Measurements from ENCODE around the gene ANGPT4. TPM values are rescaled to one million over a fixed set of nuclear protein-coding genes. Genes with fewer than 3 reads are reported as not detected.

The ANGPT4 gene
- total RNA-seq, 4 donors from 2014 or later = 0.63 to 4.7 (median 1.3) TPM

DNA sequence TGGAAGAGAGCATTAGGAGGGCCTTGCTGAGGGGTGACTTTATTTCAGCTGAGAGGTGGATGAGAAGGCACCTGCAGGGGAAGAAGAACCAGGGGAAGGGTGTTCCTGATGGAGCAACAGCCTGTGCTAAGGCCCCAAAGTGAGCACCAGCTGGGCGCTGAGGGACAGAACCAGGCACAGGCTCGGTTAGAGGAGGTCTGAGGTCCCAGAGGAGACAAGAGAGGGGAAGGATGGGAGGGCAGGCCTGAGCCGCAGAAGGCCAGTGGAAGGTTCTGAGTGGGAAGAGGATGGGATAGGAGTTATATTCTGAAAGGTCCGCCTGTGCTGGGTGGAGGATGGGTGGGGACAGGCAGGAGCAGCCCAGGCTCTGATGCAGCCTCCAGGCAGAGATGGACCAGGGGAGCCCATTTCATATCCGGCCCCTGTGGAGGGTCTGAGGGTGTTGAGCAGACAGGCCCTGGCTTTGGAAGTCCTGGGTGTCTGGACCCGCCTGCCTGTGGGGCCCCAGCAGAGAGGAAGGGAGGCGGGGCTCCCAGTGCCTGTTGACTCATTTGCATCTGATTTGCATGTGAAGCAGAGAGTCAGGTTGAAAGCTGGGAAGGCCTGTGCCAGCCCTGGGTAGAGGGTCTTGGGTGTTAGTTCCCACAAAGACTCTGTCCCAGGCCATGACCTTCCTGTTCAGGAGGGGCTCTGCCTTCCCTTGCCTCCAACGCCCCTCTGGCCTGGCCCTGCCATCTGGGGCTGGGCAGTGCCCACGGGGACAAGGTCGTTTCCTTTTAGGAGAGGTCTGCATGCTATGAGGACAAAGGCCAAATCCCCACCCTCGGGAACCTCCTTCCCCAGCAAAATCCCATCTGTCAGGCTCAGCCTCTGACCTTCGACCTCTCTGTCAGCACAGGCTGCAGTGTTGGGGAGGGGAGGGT, 93.2 kb downstream of the ANGPT4 start:
- H3K36me3 ChIP-seq = no peaks in the 10 kb centered on the region
- TF ChIP-seq EP300 (IDR thresholded peaks at IDR 0.05) = no peak
- TF ChIP-seq POLR2A (IDR thresholded peaks at IDR 0.05) = no peak
- TF ChIP-seq, protein P1, sequence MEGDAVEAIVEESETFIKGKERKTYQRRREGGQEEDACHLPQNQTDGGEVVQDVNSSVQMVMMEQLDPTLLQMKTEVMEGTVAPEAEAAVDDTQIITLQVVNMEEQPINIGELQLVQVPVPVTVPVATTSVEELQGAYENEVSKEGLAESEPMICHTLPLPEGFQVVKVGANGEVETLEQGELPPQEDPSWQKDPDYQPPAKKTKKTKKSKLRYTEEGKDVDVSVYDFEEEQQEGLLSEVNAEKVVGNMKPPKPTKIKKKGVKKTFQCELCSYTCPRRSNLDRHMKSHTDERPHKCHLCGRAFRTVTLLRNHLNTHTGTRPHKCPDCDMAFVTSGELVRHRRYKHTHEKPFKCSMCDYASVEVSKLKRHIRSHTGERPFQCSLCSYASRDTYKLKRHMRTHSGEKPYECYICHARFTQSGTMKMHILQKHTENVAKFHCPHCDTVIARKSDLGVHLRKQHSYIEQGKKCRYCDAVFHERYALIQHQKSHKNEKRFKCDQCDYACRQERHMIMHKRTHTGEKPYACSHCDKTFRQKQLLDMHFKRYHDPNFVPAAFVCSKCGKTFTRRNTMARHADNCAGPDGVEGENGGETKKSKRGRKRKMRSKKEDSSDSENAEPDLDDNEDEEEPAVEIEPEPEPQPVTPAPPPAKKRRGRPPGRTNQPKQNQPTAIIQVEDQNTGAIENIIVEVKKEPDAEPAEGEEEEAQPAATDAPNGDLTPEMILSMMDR (IDR thresholded peaks at IDR 0.05) = no peak
- H3K4me1 ChIP-seq = peaks cover 0 to 3% (median 0%) of the 10 kb centered on the region in 4 donors
- DNase-seq (ENCODE audit: low spot score in 2 of 2) = no peak
- H3K27me3 ChIP-seq = no peaks in the 10 kb centered on the region
- H3K4me3 ChIP-seq = no peak overlapping the region
- H3K27ac ChIP-seq = no peak overlapping the region
- WGBS, 2 donors = 64 to 67% methylated on average over 12 of the region's 12 CpGs
- H3K9me3 ChIP-seq = no peaks in the 10 kb centered on the region

DNA sequence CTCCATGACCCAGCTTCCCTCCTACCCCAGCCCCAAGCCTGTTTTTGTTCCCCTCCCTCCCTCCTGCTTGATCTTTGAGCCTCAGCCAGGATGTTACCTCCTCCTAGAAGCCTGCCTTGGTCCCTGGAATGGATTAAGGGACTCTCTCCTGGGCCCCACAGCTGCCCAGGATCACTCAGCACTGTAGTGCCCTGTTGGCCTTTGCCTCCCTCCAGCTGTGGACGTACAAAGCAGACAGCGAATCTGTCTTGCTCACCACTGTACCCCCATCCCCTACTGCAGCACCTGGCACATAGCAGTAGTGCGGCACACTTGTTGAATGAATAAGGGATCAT, 94.4 kb downstream of the ANGPT4 start:
- WGBS, 2 donors = 65 to 79% methylated on average over 3 of the region's 3 CpGs
- no peak for DNase-seq (ENCODE audit: low spot score in 2 of 2)
- Histone ChIP-seq H3K9me3 (no peaks in the 10 kb centered on the region), H3K27ac (no peak overlapping the region), H3K4me3 (no peak overlapping the region), H3K36me3 (no peaks in the 10 kb centered on the region), H3K4me1 (peaks cover 0 to 3% (median 0%) of the 10 kb centered on the region in 4 donors), H3K27me3 (no peaks in the 10 kb centered on the region)
- TF ChIP-seq POLR2A (IDR thresholded peaks at IDR 0.05) (no peak), EP300 (IDR thresholded peaks at IDR 0.05) (no peak)
- TF ChIP-seq, protein P1 (IDR thresholded peaks at IDR 0.05) = no peak

DNA sequence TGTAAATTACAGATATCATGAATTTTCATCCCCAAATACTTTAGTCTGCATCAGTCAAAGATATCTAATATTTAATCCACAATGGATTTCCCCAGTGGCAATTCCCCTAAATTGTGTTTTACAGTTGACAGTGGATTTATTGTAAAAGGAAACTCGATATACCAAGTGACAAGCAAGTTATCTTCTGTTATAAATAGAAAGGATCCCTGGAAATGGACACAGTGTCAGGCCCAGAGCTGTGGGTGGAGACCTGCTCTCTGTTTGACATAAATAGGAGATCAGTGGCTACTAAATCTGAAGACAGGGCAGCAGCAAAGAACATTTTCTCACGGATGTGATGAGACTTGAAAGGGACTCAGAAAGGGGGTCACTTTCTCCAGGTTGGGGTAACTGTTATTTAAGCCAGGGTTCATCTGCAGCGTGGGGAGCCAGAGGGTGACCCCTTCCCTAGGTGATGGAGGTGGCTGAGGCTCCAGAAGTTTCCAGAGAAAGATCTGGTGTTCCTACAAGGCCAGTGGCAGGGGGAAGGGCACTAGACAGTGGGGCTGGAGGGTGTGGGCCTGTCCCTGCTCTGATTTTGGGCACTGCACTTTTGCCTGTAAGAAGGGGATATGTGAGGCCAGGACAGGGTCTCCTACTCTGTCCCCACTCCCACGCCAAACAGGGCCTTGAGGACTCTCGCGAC, 94.9 kb downstream of the ANGPT4 start:
- no peaks in the 10 kb centered on the region for H3K27me3 ChIP-seq
- no peaks in the 10 kb centered on the region for H3K9me3 ChIP-seq
- H3K36me3 ChIP-seq = no peaks in the 10 kb centered on the region
- H3K4me3 ChIP-seq = no peak overlapping the region
- no peak for DNase-seq (ENCODE audit: low spot score in 2 of 2)
- TF ChIP-seq EP300 (IDR thresholded peaks at IDR 0.05) (no peak), POLR2A (IDR thresholded peaks at IDR 0.05) (no peak)
- TF ChIP-seq, protein P1 (IDR thresholded peaks at IDR 0.05) = no peak
- WGBS, 2 donors = 58 to 59% methylated on average over 6 of the region's 6 CpGs
- no peak overlapping the region for H3K27ac ChIP-seq
- H3K4me1 ChIP-seq = peaks cover 0 to 3% (median 0%) of the 10 kb centered on the region in 4 donors

DNA sequence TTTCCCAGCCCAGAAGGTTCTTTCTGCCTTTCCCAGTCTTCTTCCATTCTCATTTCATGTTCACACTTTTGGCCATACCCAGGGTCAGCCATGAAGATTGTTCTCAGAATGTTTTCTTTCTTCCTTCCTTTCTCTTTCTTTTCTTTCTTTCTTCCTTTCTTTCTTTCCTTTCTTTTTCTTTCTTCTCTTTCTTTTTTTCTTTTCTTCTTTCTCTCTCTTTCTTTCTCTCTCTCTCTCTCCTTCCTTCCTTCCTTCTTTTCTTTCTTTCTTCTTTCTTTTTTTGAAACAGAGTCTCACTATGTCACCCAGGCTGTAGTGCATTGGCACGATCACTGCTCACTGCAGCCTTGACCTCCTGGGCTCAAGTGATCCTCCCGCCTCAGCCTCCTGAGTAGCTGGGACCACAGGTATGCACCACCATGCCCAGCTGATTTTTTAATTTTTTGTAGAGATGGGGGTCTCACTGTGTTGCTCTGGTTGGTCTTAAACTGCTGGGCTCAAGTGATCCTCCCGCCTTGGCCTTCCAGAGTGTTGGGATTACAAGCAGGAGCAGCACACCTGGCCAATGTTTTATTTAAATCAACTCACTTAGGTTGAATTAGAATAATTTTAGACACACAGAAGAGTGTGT, 95.7 kb downstream of the ANGPT4 start:
- no peak overlapping the region for H3K4me3 ChIP-seq
- no peaks in the 10 kb centered on the region for H3K27me3 ChIP-seq
- no peaks in the 10 kb centered on the region for H3K9me3 ChIP-seq
- TF ChIP-seq EP300 (IDR thresholded peaks at IDR 0.05) (no peak), POLR2A (IDR thresholded peaks at IDR 0.05) (no peak)
- TF ChIP-seq, protein P1 (IDR thresholded peaks at IDR 0.05) = no peak
- H3K36me3 ChIP-seq = no peaks in the 10 kb centered on the region
- no peak for DNase-seq (ENCODE audit: low spot score in 2 of 2)
- WGBS, 2 donors = 93 to 96% methylated on average over 3 of the region's 3 CpGs
- peaks cover 0 to 3% (median 0%) of the 10 kb centered on the region in 4 donors for H3K4me1 ChIP-seq
- no peak overlapping the region for H3K27ac ChIP-seq

Other genes with a start within 250 kb of the ANGPT4 start
- gene SCRT2, start 240.5 kb downstream of the ANGPT4 start, total RNA-seq = not detected
- 10 to 100 TPM in 1 of 4 donors, 1 to 10 TPM in 2, under 1 TPM in 1; 0.42 to 13.2 (median 2.4) TPM for gene SLC52A3, start 147.8 kb downstream of the ANGPT4 start, total RNA-seq
- 1 to 10 TPM; 2.8 to 6.9 (median 4.7) TPM for gene FAM110A, start 82.6 kb downstream of the ANGPT4 start, total RNA-seq
- gene RSPO4, start 86.0 kb upstream of the ANGPT4 start, total RNA-seq = under 1 TPM in 3 of 4 donors, not detected in 1; 0.30 to 0.66 (median 0.59) TPM
- 100 to 1,000 TPM in 2 of 4 donors, 10 to 100 TPM in 2; 70.2 to 140 (median 112) TPM for gene PSMF1, start 202.3 kb upstream of the ANGPT4 start, total RNA-seq

Measured in tibial nerve (tissue), 4 donors.